Measurements from ENCODE around the gene HARS1.
"Not testable (repeated sequence)": the region's sequence is repeated elsewhere in the genome, so short reads cannot be mapped to it uniquely, and the experiment has no call there.

HARS1 gene

GRCh38 chr5:140673187-140673976 is 17.8 kb downstream of the HARS1 start, which contains the start of gene DND1:
Gene DND1 (minus strand): TSS chr5:140673576. CDS start chr5:140673542, 34 bp downstream.
- Histone ChIP-seq H3K9me3 (ENCODE audit: control insufficient read depth, low read length) (no peaks in the 10 kb centered on the region), H3K9ac (ENCODE audit: low read length) (no peak within 1 kb of the TSS), H3K4me3 (ENCODE audit: low read length) (no peak within 1 kb of the TSS), H3K4me1 (ENCODE audit: control insufficient read depth, insufficient read depth, low read length) (peaks cover 13% of the 10 kb centered on the region), H3K27me3 (ENCODE audit: control insufficient read depth, insufficient read depth, low read length) (no peaks in the 10 kb centered on the region), H3K36me3 (ENCODE audit: control insufficient read depth, insufficient read depth, low read length) (peaks cover 17% of the 10 kb centered on the region)

GRCh38 chr5:140672455-140673186 is 18.5 kb downstream of the HARS1 start:
- Histone ChIP-seq H3K9me3 (ENCODE audit: control insufficient read depth, low read length) (no peaks in the 10 kb centered on the region), H3K4me1 (ENCODE audit: control insufficient read depth, insufficient read depth, low read length) (peaks cover 13% of the 10 kb centered on the region), H3K4me3 (ENCODE audit: low read length) (no peak overlapping the region), H3K36me3 (ENCODE audit: control insufficient read depth, insufficient read depth, low read length) (peaks cover 22% of the 10 kb centered on the region), H3K9ac (ENCODE audit: low read length) (no peak overlapping the region), H3K27me3 (ENCODE audit: control insufficient read depth, insufficient read depth, low read length) (no peaks in the 10 kb centered on the region)

- Histone ChIP-seq H3K9ac (ENCODE audit: low read length) (no peak overlapping the region), H3K9me3 (ENCODE audit: control insufficient read depth, low read length) (no peaks in the 10 kb centered on the region), H3K36me3 (ENCODE audit: control insufficient read depth, insufficient read depth, low read length) (peaks cover 22% of the 10 kb centered on the region), H3K4me1 (ENCODE audit: control insufficient read depth, insufficient read depth, low read length) (peaks cover 13% of the 10 kb centered on the region), H3K27me3 (ENCODE audit: control insufficient read depth, insufficient read depth, low read length) (no peaks in the 10 kb centered on the region), H3K4me3 (ENCODE audit: low read length) (no peak overlapping the region)
Observed at GRCh38 chr5:140671472-140672125, 19.6 kb downstream of the HARS1 start.

GRCh38 chr5:140671035-140671434 is 20.1 kb downstream of the HARS1 start:
- H3K27me3 ChIP-seq (ENCODE audit: control insufficient read depth, insufficient read depth, low read length); H3K4me3 ChIP-seq (ENCODE audit: low read length); H3K9me3 ChIP-seq (ENCODE audit: control insufficient read depth, low read length); H3K9ac ChIP-seq (ENCODE audit: low read length): not testable (repeated sequence)
- Histone ChIP-seq H3K4me1 (ENCODE audit: control insufficient read depth, insufficient read depth, low read length) (peaks cover 13% of the 10 kb centered on the region), H3K36me3 (ENCODE audit: control insufficient read depth, insufficient read depth, low read length) (peaks cover 22% of the 10 kb centered on the region)

- Histone ChIP-seq H3K4me3 (ENCODE audit: low read length) (peak within 1 kb of the TSS; percentile 87), H3K4me1 (ENCODE audit: control insufficient read depth, insufficient read depth, low read length) (no peaks in the 10 kb centered on the region), H3K9ac (ENCODE audit: low read length) (peak within 1 kb of the TSS; percentile 68), H3K9me3 (ENCODE audit: control insufficient read depth, low read length) (no peaks in the 10 kb centered on the region), H3K36me3 (ENCODE audit: control insufficient read depth, insufficient read depth, low read length) (peaks cover 16% of the 10 kb centered on the region), H3K27me3 (ENCODE audit: control insufficient read depth, insufficient read depth, low read length) (no peaks in the 10 kb centered on the region)
Observed at GRCh38 chr5:140664359-140665119, 26.6 kb downstream of the HARS1 start, which contains the start of gene WDR55. Gene WDR55 (plus strand): TSS chr5:140664904. CDS start chr5:140664913, 9 bp downstream.

GRCh38 chr5:140664030-140664358 is 27.2 kb downstream of the HARS1 start:
- Histone ChIP-seq H3K9me3 (ENCODE audit: control insufficient read depth, low read length) (no peaks in the 10 kb centered on the region), H3K27me3 (ENCODE audit: control insufficient read depth, insufficient read depth, low read length) (no peaks in the 10 kb centered on the region), H3K4me3 (ENCODE audit: low read length) (peak overlapping the region; percentile 87), H3K9ac (ENCODE audit: low read length) (peak overlapping the region; percentile 68), H3K36me3 (ENCODE audit: control insufficient read depth, insufficient read depth, low read length) (peaks cover 13% of the 10 kb centered on the region), H3K4me1 (ENCODE audit: control insufficient read depth, insufficient read depth, low read length) (no peaks in the 10 kb centered on the region)

GRCh38 chr5:140660371-140660770 is 30.8 kb downstream of the HARS1 start:
- peaks cover 11% of the 10 kb centered on the region for H3K36me3 ChIP-seq (ENCODE audit: control insufficient read depth, insufficient read depth, low read length)
- H3K9me3 ChIP-seq (ENCODE audit: control insufficient read depth, low read length); H3K27me3 ChIP-seq (ENCODE audit: control insufficient read depth, insufficient read depth, low read length); H3K4me3 ChIP-seq (ENCODE audit: low read length); H3K4me1 ChIP-seq (ENCODE audit: control insufficient read depth, insufficient read depth, low read length); H3K9ac ChIP-seq (ENCODE audit: low read length): not testable (repeated sequence)

- no peaks in the 10 kb centered on the region for H3K4me1 ChIP-seq (ENCODE audit: control insufficient read depth, insufficient read depth, low read length)
- no peak overlapping the region for H3K4me3 ChIP-seq (ENCODE audit: low read length)
- H3K36me3 ChIP-seq (ENCODE audit: control insufficient read depth, insufficient read depth, low read length), result peaks cover 13% of the 10 kb centered on the region
- H3K9me3 ChIP-seq (ENCODE audit: control insufficient read depth, low read length), result no peaks in the 10 kb centered on the region
- no peak overlapping the region for H3K9ac ChIP-seq (ENCODE audit: low read length)
- H3K27me3 ChIP-seq (ENCODE audit: control insufficient read depth, insufficient read depth, low read length), result no peaks in the 10 kb centered on the region
Observed at GRCh38 chr5:140658870-140659269, 32.3 kb downstream of the HARS1 start.

GRCh38 chr5:140647042-140647419 is 44.1 kb downstream of the HARS1 start:
- H3K36me3 ChIP-seq (ENCODE audit: control insufficient read depth, insufficient read depth, low read length), result no peaks in the 10 kb centered on the region
- H3K4me1 ChIP-seq (ENCODE audit: control insufficient read depth, insufficient read depth, low read length), result peaks cover 6% of the 10 kb centered on the region

GRCh38 chr5:140642718-140643117 is 48.5 kb downstream of the HARS1 start:
- no peaks in the 10 kb centered on the region for H3K27me3 ChIP-seq (ENCODE audit: control insufficient read depth, insufficient read depth, low read length)
- no peaks in the 10 kb centered on the region for H3K36me3 ChIP-seq (ENCODE audit: control insufficient read depth, insufficient read depth, low read length)
- peaks cover 12% of the 10 kb centered on the region for H3K4me1 ChIP-seq (ENCODE audit: control insufficient read depth, insufficient read depth, low read length)
- no peaks in the 10 kb centered on the region for H3K9me3 ChIP-seq (ENCODE audit: control insufficient read depth, low read length)
- no peak overlapping the region for H3K4me3 ChIP-seq (ENCODE audit: low read length)
- H3K9ac ChIP-seq (ENCODE audit: low read length), result no peak overlapping the region

More at GRCh38 chr5:140647042-140647419, 44.1 kb downstream of the HARS1 start:
- Histone ChIP-seq H3K27me3 (ENCODE audit: control insufficient read depth, insufficient read depth, low read length) (no peaks in the 10 kb centered on the region), H3K9me3 (ENCODE audit: control insufficient read depth, low read length) (no peaks in the 10 kb centered on the region), H3K9ac (ENCODE audit: low read length) (peak overlapping the region; percentile 85), H3K4me3 (ENCODE audit: low read length) (peak overlapping the region; percentile 74)

GRCh38 chr5:140641716-140642115 is 49.5 kb downstream of the HARS1 start:
- Histone ChIP-seq H3K9ac (ENCODE audit: low read length) (no peak overlapping the region), H3K4me1 (ENCODE audit: control insufficient read depth, insufficient read depth, low read length) (peaks cover 11% of the 10 kb centered on the region), H3K36me3 (ENCODE audit: control insufficient read depth, insufficient read depth, low read length) (no peaks in the 10 kb centered on the region), H3K4me3 (ENCODE audit: low read length) (no peak overlapping the region), H3K9me3 (ENCODE audit: control insufficient read depth, low read length) (no peaks in the 10 kb centered on the region), H3K27me3 (ENCODE audit: control insufficient read depth, insufficient read depth, low read length) (no peaks in the 10 kb centered on the region)

Data from mucosa of stomach (tissue), 1 donor.